HCT116 (cell line): ENCODE data around the gene TSPAN15. TPM values are rescaled to one million over a fixed set of nuclear protein-coding genes. Genes with fewer than 3 reads are reported as not detected.

ENCODE experiments used
- ATAC-seq: fragments of 200-7000 bp; cut with Tn5 transposase; 2 replicates; pipeline ENCODE4 v1.9.1; 2020; ENCODE audit warnings: mild to moderate bottlenecking, moderate library complexity
- BruUV-seq: library from RNA; stranded (reverse); fragments of 400-500 nt; replicated peaks from 2 replicates; lab custom pipeline; 2021; lab: Mats Ljungman, UMichigan
- CTCF ChIA-PET: fragments of 300-600 bp; sonication (Branson Sonifier 250); formaldehyde crosslinking; loops from one replicate; lab custom pipeline; 2021; ENCODE audit warnings: antibody characterized with exemption; lab: Charles Lee
- POLR2A ChIA-PET: fragments of 300-600, 350-600 bp; sonication (Branson Sonifier 250); formaldehyde crosslinking; loops from one replicate; lab custom pipeline; 2021; ENCODE audit warnings: antibody characterized with exemption; lab: Charles Lee
- RAD21 ChIA-PET, 2 experiments: fragments of 300-600 bp; sonication (Branson Sonifier 250); formaldehyde crosslinking; loops; one replicate each; lab custom pipeline; 2023; ENCODE audit warnings: low total read pairs in 2 of 2; ENCODE audit not compliant: uncharacterized antibody in 2 of 2, unreplicated experiment in 2 of 2, low non-redundant PET in 1 of 2; lab: Charles Lee
- DNase-seq: peaks from one replicate; pipeline ENCODE4 v3.0.0-alpha.2; 2010; ENCODE audit warnings: low read depth, low spot score
- H2AFZ ChIP-seq: fragments of 200-600 bp; shearing (Covaris generic), sonication (generic); 2 replicates; pipeline ENCODE4 v1.6.1; 2017; ENCODE audit warnings: low read depth, mixed run types, mixed read lengths, antibody characterized with exemption, low read length; ENCODE audit not compliant: poor library complexity, severe bottlenecking
- H3K27ac ChIP-seq: 2 replicates; pipeline ENCODE4 v1.5.1; 2012; ENCODE audit warnings: low read depth, low read length
- H3K27me3 ChIP-seq: fragments of 200-600 bp; sonication (generic); 2 replicates; pipeline ENCODE4 v1.6.1; 2016; ENCODE audit warnings: mixed run types, low read length, mixed read lengths; ENCODE audit not compliant: insufficient read depth
- H3K36me3 ChIP-seq, 2 experiments: fragments of 200-500 bp in 1 of 2; fragments of 200-600 bp in 1 of 2; sonication (Bioruptor generic) in 1 of 2; sonication (generic) in 1 of 2; 2 replicates each; pipeline versions ENCODE4 v1.5.1 to v1.6.1; 2014 to 2016; ENCODE audit warnings: low read length in 2 of 2, inconsistent platforms in 1 of 2, mixed read lengths in 1 of 2, mixed run types in 1 of 2; ENCODE audit not compliant: insufficient read depth in 2 of 2, control insufficient read depth in 1 of 2
- H3K4me1 ChIP-seq, 2 experiments: fragments of 200-600 bp in 1 of 2; sonication (generic) in 1 of 2; 2 replicates each; pipeline versions ENCODE4 v1.5.1 to v1.6.1; 2012 to 2017; ENCODE audit warnings: low read length in 2 of 2, inconsistent platforms in 1 of 2, mild to moderate bottlenecking in 1 of 2, mixed read lengths in 1 of 2, mixed run types in 1 of 2, moderate library complexity in 1 of 2; ENCODE audit not compliant: insufficient read depth in 2 of 2, control insufficient read depth in 1 of 2
- H3K4me2 ChIP-seq: fragments of 200-600 bp; sonication (generic); 2 replicates; pipeline ENCODE4 v1.6.1; 2017; ENCODE audit warnings: mixed run types, low read length, mixed read lengths
- H3K4me3 ChIP-seq, 2 experiments: fragments of 200-600 bp in 1 of 2; sonication (generic) in 1 of 2; replicated peaks in 1 of 2; 2 replicates each; pipeline ENCODE4 v1.5.1; 2011 to 2016; ENCODE audit warnings: low read length in 2 of 2, control low read depth in 1 of 2, low read depth in 1 of 2, mild to moderate bottlenecking in 1 of 2, mixed read lengths in 1 of 2, mixed run types in 1 of 2
- H3K79me2 ChIP-seq: fragments of 200-600 bp; sonication (generic); 2 replicates; pipeline ENCODE4 v1.6.1; 2017; ENCODE audit warnings: mild to moderate bottlenecking, mixed run types, low read length, moderate library complexity, mixed read lengths; ENCODE audit not compliant: insufficient read depth
- H3K9ac ChIP-seq: fragments of 200-600 bp; sonication (generic); 2 replicates; pipeline ENCODE4 v1.6.1; 2016; ENCODE audit warnings: low read length, mixed read lengths
- H3K9me2 ChIP-seq: fragments of 200-600 bp; sonication (generic), shearing (Covaris generic); 2 replicates; pipeline ENCODE4 v1.6.1; 2017; ENCODE audit warnings: mixed run types, mild to moderate bottlenecking, moderate library complexity; ENCODE audit not compliant: insufficient read depth
- H3K9me3 ChIP-seq, 2 experiments: fragments of 200-500 bp in 1 of 2; fragments of 200-600 bp in 1 of 2; sonication (Bioruptor generic) in 1 of 2; sonication (generic) in 1 of 2; 2 replicates each; pipeline ENCODE4 v1.6.1; 2014 to 2017; ENCODE audit warnings: low read length in 2 of 2, mixed read lengths in 2 of 2, inconsistent platforms in 1 of 2, low read depth in 1 of 2, mild to moderate bottlenecking in 1 of 2, mixed run types in 1 of 2, moderate library complexity in 1 of 2; ENCODE audit not compliant: control insufficient read depth in 1 of 2, insufficient read depth in 1 of 2
- H4K20me1 ChIP-seq: fragments of 200-600 bp; sonication (generic), shearing (Covaris generic); 2 replicates; pipeline ENCODE4 v1.6.1; 2017; ENCODE audit warnings: mixed run types, mild to moderate bottlenecking, moderate library complexity; ENCODE audit not compliant: insufficient read depth
- EGR1 ChIP-seq: IDR thresholded peaks from 2 replicates; pipeline ENCODE4 v1.6.1; 2012; ENCODE audit warnings: low read depth
- EZH2 ChIP-seq: fragments of 200-600 bp; sonication (generic); IDR thresholded peaks from 2 replicates; pipeline ENCODE4 v1.6.1; 2017; ENCODE audit warnings: antibody characterized with exemption, mixed run types
- EZH2phosphoT487 ChIP-seq: fragments of 200-600 bp; IDR thresholded peaks from 2 replicates; pipeline ENCODE4 v1.6.1; 2018; ENCODE audit warnings: antibody characterized with exemption, borderline replicate concordance
- FOSL1 ChIP-seq: IDR thresholded peaks from 2 replicates; pipeline ENCODE4 v1.6.1; 2012; ENCODE audit warnings: low read depth
- JUND ChIP-seq: IDR thresholded peaks from 2 replicates; pipeline ENCODE4 v1.6.1; 2012
- POLR2AphosphoS5 ChIP-seq: IDR thresholded peaks from 2 replicates; pipeline ENCODE4 v1.6.1; 2011; ENCODE audit warnings: mild to moderate bottlenecking, low read depth, low read length, moderate library complexity
- RAD21 ChIP-seq: IDR thresholded peaks from 2 replicates; pipeline ENCODE4 v1.6.1; 2012; ENCODE audit warnings: low read depth, mild to moderate bottlenecking
- REST ChIP-seq: IDR thresholded peaks from 2 replicates; pipeline ENCODE4 v1.6.1; 2012; ENCODE audit warnings: low read depth
- TCF7L2 ChIP-seq: IDR thresholded peaks from 2 replicates; pipeline ENCODE4 v1.7.0; 2011; ENCODE audit warnings: borderline replicate concordance, inconsistent platforms; ENCODE audit not compliant: insufficient read depth, insufficient read length; ENCODE audit errors: extremely low read depth
- ZBTB33 ChIP-seq: IDR thresholded peaks from 2 replicates; pipeline ENCODE4 v1.6.1; 2011; ENCODE audit warnings: mild to moderate bottlenecking, low read length, moderate library complexity; ENCODE audit not compliant: insufficient replicate concordance; ENCODE audit errors: extremely low read depth
- ZFX ChIP-seq: fragments of 450-650 bp; IDR thresholded peaks from 2 replicates; pipeline ENCODE4 v1.6.1; 2017
- ZNF274 ChIP-seq: fragments of 200-500 bp; sonication (Bioruptor generic); IDR thresholded peaks from 2 replicates; pipeline ENCODE4 v1.6.1; 2014; ENCODE audit warnings: mild to moderate bottlenecking, low read depth, low read length, inconsistent platforms
- intact Hi-C: fragments of 100-400 bp; cut with micrococcal nuclease; formaldehyde crosslinking; loops from 2 replicates; pipeline ENCODE4 v1.10.0; 2022
- total RNA-seq: library from RNA; stranded (reverse); gene quantifications from one replicate; pipeline ENCODE4 v1.2.1, GENCODE V29; 2021; ENCODE audit not compliant: unreplicated experiment
- TF ChIP-seq, protein P1 (sequence below), 3 experiments: fragments of 200-600 bp in 1 of 3; sonication (generic) in 1 of 3; IDR thresholded peaks in 2 of 3; conservative IDR thresholded peaks in 1 of 3; 2 replicates each; pipeline ENCODE4 v1.5.1; 2012 to 2017; ENCODE audit warnings: low read depth in 2 of 3, low read length in 2 of 3, antibody characterized with exemption in 1 of 3, borderline replicate concordance in 1 of 3, control low read depth in 1 of 3, mild to moderate bottlenecking in 1 of 3, mixed read lengths in 1 of 3, mixed run types in 1 of 3, moderate library complexity in 1 of 3; ENCODE audit not compliant: insufficient read depth in 1 of 3

TSPAN15 gene
- total RNA-seq, 1 experiment from 2014 or later: 16.0 TPM

DNA sequence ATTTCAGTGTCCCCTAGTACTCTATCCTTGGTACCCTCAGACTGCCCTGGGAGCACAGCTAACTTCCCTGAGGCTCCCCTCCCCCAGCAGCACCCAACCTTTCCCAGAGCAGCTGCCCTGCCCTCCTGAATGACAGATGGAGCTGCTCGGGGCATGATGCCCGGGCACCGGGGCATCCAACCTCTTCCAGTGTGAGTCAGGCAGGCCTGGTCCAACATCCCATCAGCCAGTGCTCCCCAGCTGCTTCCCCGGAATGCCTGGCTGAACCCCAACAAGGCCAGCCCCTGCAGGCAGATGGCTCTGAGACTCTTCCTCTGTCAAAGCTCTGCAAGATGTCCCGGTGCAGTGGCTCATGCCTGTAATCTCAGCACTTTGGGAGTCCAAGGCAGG is 11.9 kb upstream of the TSPAN15 start:
- DNase-seq (no peak), ATAC-seq (peak; percentile 37)
- peak overlapping the region; percentile 49 for H3K27ac ChIP-seq
- no peaks in the 10 kb centered on the region for H3K79me2 ChIP-seq
- intact Hi-C loops: no loop called here
- BruUV-seq: TSS peak; percentile 81
- H3K9me2 ChIP-seq: no peaks in the 10 kb centered on the region
- no peaks in the 10 kb centered on the region for H3K36me3 ChIP-seq
- no peak overlapping the region for H3K9ac ChIP-seq
- no peaks in the 10 kb centered on the region for H4K20me1 ChIP-seq
- RAD21 ChIA-PET: no interaction called here
- no peak overlapping the region for H2AFZ ChIP-seq
- H3K4me2 ChIP-seq: peak overlapping the region; percentile 72
- H3K4me3 ChIP-seq: no peak overlapping the region
- TF ChIP-seq EGR1 (no peak), TCF7L2 (no peak), JUND (no peak), RAD21 (no peak), EZH2phosphoT487 (no peak), REST (no peak), EZH2 (no peak), ZNF274 (no peak), POLR2AphosphoS5 (no peak), FOSL1 (no peak), ZFX (no peak), ZBTB33 (no peak)
- TF ChIP-seq, protein P1, sequence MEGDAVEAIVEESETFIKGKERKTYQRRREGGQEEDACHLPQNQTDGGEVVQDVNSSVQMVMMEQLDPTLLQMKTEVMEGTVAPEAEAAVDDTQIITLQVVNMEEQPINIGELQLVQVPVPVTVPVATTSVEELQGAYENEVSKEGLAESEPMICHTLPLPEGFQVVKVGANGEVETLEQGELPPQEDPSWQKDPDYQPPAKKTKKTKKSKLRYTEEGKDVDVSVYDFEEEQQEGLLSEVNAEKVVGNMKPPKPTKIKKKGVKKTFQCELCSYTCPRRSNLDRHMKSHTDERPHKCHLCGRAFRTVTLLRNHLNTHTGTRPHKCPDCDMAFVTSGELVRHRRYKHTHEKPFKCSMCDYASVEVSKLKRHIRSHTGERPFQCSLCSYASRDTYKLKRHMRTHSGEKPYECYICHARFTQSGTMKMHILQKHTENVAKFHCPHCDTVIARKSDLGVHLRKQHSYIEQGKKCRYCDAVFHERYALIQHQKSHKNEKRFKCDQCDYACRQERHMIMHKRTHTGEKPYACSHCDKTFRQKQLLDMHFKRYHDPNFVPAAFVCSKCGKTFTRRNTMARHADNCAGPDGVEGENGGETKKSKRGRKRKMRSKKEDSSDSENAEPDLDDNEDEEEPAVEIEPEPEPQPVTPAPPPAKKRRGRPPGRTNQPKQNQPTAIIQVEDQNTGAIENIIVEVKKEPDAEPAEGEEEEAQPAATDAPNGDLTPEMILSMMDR (IDR thresholded peaks at IDR 0.05 in 2 of 3, conservative IDR thresholded peaks at IDR 0.05 in 1 of 3; ENCODE audit: borderline replicate concordance in 1 of 3, insufficient read depth in 1 of 3, low read depth in 2 of 3, low read length in 2 of 3): no peak
- POLR2A ChIA-PET: interaction anchor here (1.3 kb wide), 1 partner anchor 10 kb away, joined by 4 read pairs; no protein-coding TSS in a partner anchor
- CTCF ChIA-PET: interaction anchor here (1.5 to 3.0 kb wide), 3 partner anchors 11 to 68 kb away, joined by 4 to 21 read pairs (median 7); partner anchors contain the start of gene TSPAN15
- no peaks in the 10 kb centered on the region for H3K27me3 ChIP-seq
- H3K9me3 ChIP-seq: no peaks in the 10 kb centered on the region
- H3K4me1 ChIP-seq: peaks cover 23 to 32% of the 10 kb centered on the region in 2 experiments
